GM21529 (cell line): ENCODE results near the gene CRLF1.
"Not testable (repeated sequence)": the region's sequence is repeated elsewhere in the genome, so short reads cannot be mapped to it uniquely, and the experiment has no call there.

Experiments used
- ATAC-seq: cut with Tn5 transposase; IDR thresholded peaks from one replicate; pipeline ENCODE4 v1.9.1; 2021; ENCODE audit not compliant: unreplicated experiment

CRLF1 gene

GRCh38 chr19:18593367-18594095, 13.1 kb downstream of the CRLF1 start:
- ATAC-seq, result no peak

GRCh38 chr19:18592732-18593131, 13.9 kb downstream of the CRLF1 start:
- ATAC-seq, result not testable (repeated sequence)

- no peak for ATAC-seq
These were observed 14.7 kb downstream of the CRLF1 start for GRCh38 chr19:18591735-18592385.

- ATAC-seq, result no peak
These were observed 16.0 kb downstream of the CRLF1 start for GRCh38 chr19:18590273-18591272.

GRCh38 chr19:18589380-18590272, 17.0 kb downstream of the CRLF1 start:
- ATAC-seq, result peak; percentile 34

GRCh38 chr19:18588611-18589379, 17.8 kb downstream of the CRLF1 start, which contains the start of gene REX1BD:
Gene REX1BD, plus strand, starts transcription at chr19:18588798. Its CDS starts 4 bp downstream, at chr19:18588802.
- peak; percentile 64 for ATAC-seq

GRCh38 chr19:18587962-18588610, 18.5 kb downstream of the CRLF1 start:
- no peak for ATAC-seq

- no peak for ATAC-seq
These were observed 19.0 kb downstream of the CRLF1 start for GRCh38 chr19:18587561-18587960.

GRCh38 chr19:18586306-18586705, 20.3 kb downstream of the CRLF1 start:
- no peak for ATAC-seq

- ATAC-seq, result no peak
These were observed 26.3 kb downstream of the CRLF1 start for GRCh38 chr19:18580311-18580710.

- ATAC-seq, result no peak
These were observed 29.2 kb downstream of the CRLF1 start for GRCh38 chr19:18577365-18577914.

- ATAC-seq, result no peak
These were observed 30.2 kb downstream of the CRLF1 start for GRCh38 chr19:18576383-18576782.

- ATAC-seq, result no peak
These were observed 31.8 kb downstream of the CRLF1 start for GRCh38 chr19:18574691-18575291.

- ATAC-seq, result peak; percentile 87
These were observed 34.8 kb downstream of the CRLF1 start, which contains the start of gene UBA52 for GRCh38 chr19:18571564-18572344. Gene UBA52, plus strand, starts transcription at chr19:18571857. Its CDS starts 1,444 bp downstream, at chr19:18573301.

- ATAC-seq, result no peak
These were observed 38.2 kb downstream of the CRLF1 start for GRCh38 chr19:18568367-18568766.

- ATAC-seq, result no peak
These were observed 39.6 kb downstream of the CRLF1 start for GRCh38 chr19:18566953-18567352.

- ATAC-seq, result no peak
These were observed 44.5 kb downstream of the CRLF1 start for GRCh38 chr19:18562086-18562485.
